NCI-H748 (cell line): ENCODE data around the gene FAM83G.
"Not testable (repeated sequence)": the region's sequence is repeated elsewhere in the genome, so short reads cannot be mapped to it uniquely, and the experiment has no call there.

Experiments used
- DNase-seq: peaks from one replicate; lab custom pipeline; 2025; ENCODE audit not compliant: unreplicated experiment; lab: John Stamatoyannopoulos, UW

FAM83G gene

DNA sequence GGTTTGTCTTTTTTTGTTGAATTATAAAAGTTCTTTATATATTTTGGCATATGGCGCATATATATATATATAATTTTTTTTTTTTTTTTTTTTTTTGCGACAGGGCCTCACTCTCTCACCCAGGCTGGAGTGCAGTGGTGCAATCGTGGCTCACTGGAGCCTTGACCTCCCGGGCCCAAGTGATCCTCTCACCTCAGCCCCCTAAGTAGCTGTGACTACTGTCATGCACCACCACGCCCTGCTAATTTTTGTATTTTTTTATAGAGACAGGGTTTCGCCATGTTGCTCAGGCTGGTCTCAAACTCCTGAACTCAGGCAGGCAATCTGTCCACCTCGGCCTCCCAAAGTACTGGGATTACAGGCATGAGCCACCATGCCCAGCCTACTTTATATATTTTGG, 82.0 kb downstream of the FAM83G start:
- not testable (repeated sequence) for DNase-seq

DNA sequence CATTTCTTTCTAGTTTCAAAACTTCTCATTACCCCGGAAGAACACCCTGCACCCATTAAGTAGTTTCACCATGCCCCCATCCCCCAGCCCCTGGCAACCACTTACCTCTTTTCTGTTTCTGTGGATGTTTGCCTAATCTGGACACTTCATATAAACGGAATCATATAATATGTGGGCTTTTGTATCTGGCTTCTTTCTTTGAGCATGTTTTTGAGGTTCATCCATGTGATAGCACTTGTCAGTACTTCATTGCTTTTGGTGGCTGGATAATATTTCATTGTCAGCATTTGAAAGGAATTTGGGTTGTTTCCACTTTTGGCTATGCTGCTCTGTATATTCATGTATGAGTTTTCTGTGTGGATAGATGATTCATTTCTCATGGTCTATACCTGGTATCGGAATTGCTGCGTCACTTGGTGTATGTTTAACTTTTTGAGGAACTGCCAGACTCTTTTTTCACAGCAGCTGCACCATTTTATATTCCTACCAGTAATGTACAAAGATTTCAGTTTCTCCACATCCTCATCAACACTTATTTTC, 82.6 kb downstream of the FAM83G start:
- no peak for DNase-seq

DNA sequence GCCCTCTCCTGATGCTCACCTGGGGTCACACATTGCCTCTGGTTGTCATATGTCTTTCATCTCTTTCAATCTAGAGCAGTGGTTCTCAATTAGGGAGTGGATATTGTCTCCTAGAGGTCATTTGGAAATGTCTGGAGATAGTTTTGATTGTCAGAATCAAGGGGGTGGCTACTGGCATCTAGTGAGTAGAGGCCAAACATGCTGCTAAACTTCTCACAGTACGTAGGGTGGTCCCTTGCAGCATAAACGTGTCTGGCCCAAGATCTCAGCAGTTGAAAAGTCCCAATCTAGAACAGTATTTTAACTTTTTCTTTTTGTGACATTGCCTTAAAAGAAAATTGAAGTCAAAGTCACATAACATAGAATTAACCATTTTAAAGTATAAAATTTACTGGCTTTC, 83.1 kb downstream of the FAM83G start:
- no peak for DNase-seq

GRCh38 chr17:18920911-18921441, 83.6 kb downstream of the FAM83G start:
- no peak for DNase-seq

DNA sequence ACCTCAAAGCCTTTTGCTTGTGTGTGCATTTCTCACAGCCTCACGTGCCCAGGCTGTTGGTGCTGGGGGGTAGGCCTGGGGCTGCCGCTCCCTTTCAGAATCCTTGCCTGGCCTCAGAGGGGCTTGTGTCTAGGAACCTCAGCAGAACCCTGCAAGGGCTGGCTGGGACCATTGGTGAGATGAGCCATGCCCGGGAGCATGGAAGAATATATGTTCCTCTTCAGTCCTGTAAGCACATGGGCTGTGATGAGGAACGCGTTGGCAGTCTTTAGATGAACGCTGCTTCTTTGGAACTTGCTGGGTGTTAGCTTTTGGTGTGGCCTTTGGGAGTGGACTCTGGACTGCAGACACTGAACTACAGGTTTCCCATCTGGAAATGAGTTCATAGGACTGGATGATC, 84.6 kb downstream of the FAM83G start:
- no peak for DNase-seq
